GM19023 (cell line): ENCODE data around the gene TOR1AIP1.
"Not testable (repeated sequence)": the region's sequence is repeated elsewhere in the genome, so short reads cannot be mapped to it uniquely, and the experiment has no call there.

Experiments used
- ATAC-seq: cut with Tn5 transposase; IDR thresholded peaks from one replicate; pipeline ENCODE4 v1.9.1; 2021; ENCODE audit warnings: mild to moderate bottlenecking, moderate library complexity; ENCODE audit not compliant: unreplicated experiment

The TOR1AIP1 gene

DNA sequence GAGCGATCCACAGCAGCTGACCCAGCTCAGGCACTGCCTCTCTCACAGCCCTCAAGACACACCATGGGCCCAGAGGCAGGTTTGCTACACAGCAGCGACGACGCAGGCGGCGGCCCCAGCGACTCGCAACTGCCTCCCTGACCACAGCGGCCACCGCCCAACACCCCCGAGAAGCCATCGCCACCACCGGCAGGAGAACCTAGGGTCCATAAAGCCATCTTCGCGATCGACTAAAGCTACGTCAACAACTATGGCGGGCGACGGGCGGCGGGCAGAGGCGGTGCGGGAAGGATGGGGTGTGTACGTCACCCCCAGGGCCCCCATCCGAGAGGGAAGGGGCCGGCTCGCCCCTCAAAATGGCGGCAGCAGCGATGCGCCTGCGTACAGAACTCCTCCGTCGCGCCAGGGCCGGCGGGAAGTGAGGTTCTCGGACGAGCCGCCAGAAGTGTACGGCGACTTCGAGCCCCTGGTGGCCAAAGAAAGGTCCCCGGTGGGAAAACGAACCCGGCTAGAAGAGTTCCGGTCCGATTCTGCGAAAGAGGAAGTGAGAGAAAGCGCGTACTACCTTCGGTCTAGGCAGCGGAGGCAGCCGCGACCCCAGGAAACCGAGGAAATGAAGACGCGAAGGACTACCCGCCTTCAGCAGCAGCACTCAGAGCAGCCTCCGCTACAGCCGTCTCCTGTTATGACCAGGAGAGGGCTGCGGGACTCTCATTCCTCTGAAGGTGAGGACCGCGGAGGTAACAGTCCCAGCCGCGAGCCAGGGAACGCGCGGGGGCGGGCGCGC lies at the start of gene TOR1AIP1:
TOR1AIP1 (plus strand) TSS at position 33 of the 787 bp plus-strand sequence; CDS start at position 251, 218 bp downstream.
- peak; percentile 77 for ATAC-seq

DNA sequence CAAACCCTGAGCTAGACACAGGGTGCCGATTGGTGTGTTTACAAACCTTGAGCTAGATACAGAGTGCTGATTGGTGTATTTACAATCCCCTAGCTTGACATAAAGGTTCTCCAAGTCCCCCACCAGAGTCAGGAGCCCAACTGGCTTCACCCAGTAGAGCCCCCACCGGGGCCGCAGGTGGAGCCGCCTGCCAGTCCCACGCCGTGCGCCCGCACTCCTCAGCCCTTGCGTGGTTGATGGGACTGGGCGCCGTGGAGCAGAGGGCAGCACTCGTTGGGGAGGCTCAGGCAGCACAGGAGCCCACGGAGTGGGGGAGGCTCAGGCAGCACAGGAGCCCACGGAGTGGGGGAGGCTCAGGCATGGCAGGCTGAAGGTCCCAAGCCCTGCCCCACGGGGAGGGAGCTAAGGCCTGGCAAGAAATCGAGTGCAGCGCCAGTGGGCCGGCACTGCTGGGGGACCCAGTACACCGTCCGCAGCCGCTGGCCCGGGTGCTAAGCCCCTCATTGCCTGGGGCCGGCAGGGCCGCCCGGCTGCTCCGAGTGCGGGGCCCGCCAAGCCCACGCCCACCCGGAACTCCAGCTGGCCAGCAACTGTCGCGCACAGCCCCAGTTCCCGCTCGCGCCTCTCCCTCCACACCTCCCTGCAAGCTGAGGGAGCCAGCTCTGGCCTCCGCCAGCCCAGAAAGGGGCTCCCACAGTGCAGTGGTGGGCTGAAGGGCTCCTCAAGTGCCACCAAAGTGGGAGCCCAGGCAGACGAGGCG lies 45.2 kb upstream of the TOR1AIP1 start:
- not testable (repeated sequence) for ATAC-seq

- ATAC-seq: no peak
Measured at GRCh38 chr1:179840107-179840506, 42.0 kb upstream of the TOR1AIP1 start.

DNA sequence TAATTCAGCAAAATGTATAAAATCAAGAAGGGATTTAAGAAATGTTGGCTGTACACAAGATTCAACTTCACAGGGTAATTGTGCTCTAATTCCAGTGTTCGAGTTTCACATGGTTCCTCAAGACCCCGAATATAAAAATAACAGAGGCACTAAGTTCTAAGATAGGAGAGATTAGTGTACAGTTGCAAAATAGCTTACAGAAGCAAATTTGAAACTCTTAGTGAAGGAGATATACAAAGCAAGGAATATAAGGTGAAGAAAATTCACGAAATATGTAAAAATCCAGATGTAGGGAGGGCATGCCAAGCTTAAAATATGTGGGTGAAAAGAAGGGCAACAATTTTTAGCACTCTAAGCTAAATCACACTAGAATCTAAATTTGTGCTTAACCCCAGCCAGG lies 33.9 kb upstream of the TOR1AIP1 start:
- ATAC-seq: no peak

- no peak for ATAC-seq
Measured at GRCh38 chr1:179853102-179853501, 29.0 kb upstream of the TOR1AIP1 start.

DNA sequence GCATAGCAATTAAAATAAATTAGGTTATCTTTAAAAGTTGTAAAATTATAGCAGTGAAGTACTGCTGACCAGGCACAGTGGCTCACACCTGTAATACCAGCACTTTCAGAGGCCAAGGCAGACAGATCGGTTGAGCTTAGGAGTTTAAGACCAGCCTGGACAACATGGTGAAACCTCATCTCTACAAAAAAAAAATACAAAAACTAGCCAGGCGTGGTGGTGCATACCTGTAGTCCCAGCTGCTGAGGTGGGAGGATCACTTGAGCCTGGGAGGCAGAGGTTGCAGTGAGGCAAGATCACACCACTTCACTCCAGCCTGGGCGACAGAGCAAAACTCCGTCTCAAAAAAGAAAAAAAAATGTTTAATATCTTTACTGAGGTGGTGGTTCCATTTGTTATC lies 26.3 kb upstream of the TOR1AIP1 start:
- not testable (repeated sequence) for ATAC-seq

GRCh38 chr1:179856296-179856695 lies 25.8 kb upstream of the TOR1AIP1 start:
- no peak for ATAC-seq

GRCh38 chr1:179857009-179857408 lies 25.1 kb upstream of the TOR1AIP1 start:
- ATAC-seq: no peak

DNA sequence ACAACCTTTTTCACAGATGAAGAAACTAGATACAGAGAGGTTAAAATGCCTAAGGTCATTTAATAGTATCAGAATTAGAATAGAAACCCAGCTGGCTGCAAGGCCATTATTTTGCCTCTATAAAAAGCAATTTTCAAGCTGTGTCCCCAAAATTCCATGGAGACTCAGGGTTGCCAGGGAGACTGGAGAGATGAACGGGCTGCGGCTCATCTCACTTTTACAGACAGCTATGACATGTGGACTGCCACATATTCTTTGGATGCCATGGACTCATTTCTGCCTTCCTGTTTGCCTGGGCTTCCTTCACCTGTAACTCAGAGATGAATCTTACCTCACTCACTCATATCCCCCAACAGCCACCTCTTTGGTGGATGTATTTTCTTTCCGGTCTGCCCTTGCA lies 21.4 kb upstream of the TOR1AIP1 start:
- no peak for ATAC-seq

GRCh38 chr1:179865377-179865776 lies 16.7 kb upstream of the TOR1AIP1 start:
- ATAC-seq: no peak

GRCh38 chr1:179866616-179867015 lies 15.5 kb upstream of the TOR1AIP1 start:
- ATAC-seq: no peak

GRCh38 chr1:179867493-179868330 lies 14.4 kb upstream of the TOR1AIP1 start:
- peak; percentile 71 for ATAC-seq

- ATAC-seq: no peak
Measured at GRCh38 chr1:179870870-179871269, 11.2 kb upstream of the TOR1AIP1 start.

DNA sequence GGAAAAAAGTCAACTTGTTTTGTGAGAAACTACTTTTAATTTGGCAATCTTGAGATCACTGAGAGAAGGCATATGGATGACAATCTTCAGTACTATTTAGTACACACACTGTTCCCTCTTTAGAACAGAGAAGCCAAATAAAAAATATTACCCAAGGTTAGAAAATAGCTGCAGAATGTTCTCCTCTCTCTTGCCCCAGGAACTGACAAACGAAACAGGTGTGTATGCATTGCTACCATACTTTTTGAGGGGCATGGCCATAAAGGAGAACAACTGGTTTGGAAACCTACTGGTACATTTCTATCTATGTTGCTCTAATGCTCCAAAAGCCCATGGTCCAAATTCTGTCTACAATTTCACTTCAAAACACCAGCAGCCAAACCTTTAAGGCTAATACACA lies 10.1 kb upstream of the TOR1AIP1 start:
- ATAC-seq: no peak

DNA sequence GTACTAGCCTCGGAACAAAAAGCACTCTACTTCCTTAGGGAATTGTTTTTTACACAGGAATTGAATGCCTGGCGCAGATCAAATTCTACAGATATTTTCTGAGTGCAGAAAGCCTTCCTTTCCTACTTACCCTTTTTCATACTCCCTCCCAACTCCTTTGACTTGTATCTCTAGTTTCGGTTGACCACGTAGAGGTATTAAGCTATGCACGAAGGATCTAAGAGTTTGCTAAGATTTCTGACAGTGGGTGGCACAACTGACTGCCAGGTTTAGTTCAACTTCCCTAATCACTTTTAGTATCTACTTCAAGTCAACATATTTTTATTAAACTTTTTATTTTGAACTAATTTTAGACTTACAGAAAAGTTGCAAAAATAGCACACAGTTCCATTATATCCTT lies 9.5 kb upstream of the TOR1AIP1 start:
- ATAC-seq: no peak

DNA sequence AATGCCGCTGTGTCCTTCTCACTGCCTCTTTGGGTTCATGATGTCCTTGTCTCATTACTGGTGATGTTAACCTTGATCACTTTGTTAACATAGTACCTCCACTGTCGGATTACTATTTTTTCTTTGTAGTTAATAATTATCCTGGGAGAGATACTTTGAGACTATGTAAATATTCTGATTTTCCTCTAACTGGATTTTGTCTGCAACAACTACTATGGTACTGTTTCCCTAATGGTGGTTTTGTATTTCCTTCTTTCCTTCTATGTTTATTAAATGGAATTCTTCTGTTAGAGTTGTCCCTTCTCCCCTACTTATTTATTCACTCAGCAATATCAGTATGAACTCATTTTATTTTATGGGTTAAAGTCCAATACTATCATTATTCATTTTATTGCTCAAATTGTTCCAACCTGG lies 8.6 kb upstream of the TOR1AIP1 start:
- no peak for ATAC-seq

DNA sequence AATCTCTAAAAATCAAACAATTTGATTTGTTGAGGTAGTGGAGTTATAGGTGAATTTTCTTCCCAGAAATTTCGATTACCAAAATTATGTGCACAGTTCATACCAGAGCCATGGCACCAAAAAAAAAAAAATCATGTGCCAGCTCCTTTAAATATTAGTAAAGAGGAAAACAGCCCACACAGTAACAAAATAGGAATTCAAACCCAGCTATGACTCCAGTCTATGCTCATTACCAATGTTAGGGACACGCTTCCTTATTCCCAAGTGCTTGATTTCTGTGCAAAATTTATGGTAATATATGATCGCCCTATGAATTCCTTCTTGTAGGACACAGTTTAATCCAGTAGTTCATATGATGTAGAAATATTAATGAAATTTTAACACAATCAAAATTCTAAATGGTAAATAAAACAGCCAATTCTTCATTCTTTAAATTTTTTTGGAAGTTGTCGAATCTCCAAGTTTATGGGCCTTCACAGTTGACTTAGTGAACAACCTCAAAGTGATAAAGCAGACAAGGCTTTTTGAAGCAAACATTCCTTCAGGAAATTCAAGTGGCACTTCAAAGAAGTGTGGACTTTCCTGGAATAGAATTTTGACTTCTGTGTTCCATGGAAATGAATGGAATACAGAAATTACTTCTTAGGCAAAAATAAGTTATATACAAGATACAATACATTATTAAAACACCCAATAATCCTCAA lies 6.3 kb upstream of the TOR1AIP1 start:
- no peak for ATAC-seq

DNA sequence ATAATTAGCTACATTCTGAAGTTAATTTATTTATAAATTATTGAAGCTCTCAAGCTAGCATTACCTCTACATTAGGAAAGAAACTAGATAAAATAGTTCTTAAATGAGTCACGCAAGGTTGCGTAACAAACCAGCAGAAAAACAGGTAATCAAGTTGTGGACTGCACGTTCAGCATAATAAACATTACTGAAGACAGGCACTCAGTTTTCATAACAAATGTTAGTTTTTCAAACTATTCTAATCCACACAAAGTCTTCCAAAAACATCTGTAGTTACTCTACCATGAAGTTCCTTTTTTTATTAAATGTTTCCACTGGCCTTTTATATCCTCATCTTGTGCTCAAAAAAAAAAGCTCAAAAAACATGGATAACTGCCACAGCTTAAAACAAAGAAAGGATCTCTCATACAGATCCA lies 5.8 kb upstream of the TOR1AIP1 start:
- no peak for ATAC-seq

DNA sequence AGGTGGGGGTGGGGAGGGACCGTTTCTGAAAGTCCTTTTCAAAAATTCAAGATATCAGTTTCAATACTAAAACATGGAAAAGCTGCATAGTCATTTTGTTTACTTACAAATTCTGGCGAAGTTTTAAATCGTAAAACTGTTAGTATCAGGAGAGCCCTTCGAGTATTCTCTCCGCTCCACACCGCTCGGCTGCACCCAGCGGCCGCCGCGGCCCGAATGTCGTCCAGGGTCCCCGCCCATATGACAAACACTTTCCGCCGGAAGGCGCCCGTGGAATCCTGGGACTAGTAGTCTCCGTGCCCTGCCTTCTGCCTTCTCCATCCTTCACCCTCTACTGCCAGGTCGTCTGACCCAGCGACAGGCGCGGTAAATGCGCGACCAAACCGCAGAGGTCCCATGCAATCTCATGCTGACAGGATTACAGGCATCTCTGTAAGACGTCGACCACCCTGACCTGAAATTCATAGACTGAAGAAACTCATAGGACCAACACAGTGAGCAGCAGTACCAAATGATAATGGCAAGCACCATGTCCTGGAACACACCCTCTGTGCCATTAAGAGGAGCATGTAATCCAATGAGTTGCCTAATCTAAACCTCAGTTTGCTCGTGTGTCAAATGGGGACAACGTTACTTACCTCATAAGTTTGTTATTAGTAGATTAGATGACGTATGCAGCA lies 4.4 kb upstream of the TOR1AIP1 start, which contains the start of gene TOR1AIP2:
TOR1AIP2 (minus strand) TSS at position 218 of the 680 bp plus-strand sequence. CDS start 25,138 bp downstream, outside the sequence.
- peak; percentile 63 for ATAC-seq

- ATAC-seq: no peak
Measured at GRCh38 chr1:179879797-179880196, 2.3 kb upstream of the TOR1AIP1 start.
